ENCODE results near the gene SLC19A1.

DNA sequence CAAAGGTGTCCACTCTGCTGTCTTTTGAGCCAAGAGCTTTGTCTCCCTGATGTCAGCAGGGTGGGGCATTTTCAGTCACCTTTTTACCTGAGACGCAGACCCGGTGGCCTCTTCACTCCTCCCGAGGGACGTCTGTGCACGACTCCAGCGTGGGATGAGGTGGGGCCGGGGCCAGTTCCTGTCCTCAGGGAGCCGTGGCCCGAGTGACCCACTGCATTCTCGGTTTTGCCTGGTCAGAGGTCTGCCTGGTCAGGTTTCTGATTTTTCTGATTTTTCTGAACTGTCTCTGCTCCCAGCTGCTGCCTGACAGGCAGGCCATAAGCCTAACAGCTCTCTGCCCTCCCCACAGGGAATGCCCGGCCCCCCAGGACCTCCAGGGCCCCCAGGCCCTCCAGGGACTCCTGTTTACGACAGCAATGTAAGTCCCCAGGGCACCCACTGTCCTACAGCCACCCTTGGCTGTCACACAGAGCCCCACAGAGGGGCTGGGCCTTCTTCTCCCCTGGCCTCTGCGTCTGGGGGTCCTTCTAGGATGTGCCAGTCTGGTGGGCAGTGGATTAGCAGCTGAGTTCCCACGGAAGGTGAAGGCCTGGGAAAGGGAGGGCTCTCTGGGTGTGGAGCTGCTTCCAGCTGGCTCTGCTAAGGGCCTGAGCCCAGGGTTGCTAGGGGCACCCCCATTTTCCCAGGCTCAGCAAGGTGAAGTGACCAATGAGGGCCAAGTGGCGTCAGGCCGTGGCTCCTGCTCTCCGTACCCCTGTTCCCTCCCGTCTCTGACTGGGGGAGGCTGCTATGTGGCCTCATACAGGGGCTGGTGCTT is 45.9 kb downstream of the SLC19A1 start:
- TF ChIP-seq, protein P1, sequence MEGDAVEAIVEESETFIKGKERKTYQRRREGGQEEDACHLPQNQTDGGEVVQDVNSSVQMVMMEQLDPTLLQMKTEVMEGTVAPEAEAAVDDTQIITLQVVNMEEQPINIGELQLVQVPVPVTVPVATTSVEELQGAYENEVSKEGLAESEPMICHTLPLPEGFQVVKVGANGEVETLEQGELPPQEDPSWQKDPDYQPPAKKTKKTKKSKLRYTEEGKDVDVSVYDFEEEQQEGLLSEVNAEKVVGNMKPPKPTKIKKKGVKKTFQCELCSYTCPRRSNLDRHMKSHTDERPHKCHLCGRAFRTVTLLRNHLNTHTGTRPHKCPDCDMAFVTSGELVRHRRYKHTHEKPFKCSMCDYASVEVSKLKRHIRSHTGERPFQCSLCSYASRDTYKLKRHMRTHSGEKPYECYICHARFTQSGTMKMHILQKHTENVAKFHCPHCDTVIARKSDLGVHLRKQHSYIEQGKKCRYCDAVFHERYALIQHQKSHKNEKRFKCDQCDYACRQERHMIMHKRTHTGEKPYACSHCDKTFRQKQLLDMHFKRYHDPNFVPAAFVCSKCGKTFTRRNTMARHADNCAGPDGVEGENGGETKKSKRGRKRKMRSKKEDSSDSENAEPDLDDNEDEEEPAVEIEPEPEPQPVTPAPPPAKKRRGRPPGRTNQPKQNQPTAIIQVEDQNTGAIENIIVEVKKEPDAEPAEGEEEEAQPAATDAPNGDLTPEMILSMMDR (IDR thresholded peaks at IDR 0.05), result no peak
- no peak for TF ChIP-seq POLR2A (IDR thresholded peaks at IDR 0.05)

Data from Peyer's patch (tissue), 4 donors.